NCI-H187 (cell line): Measurements from ENCODE around the gene CHST10.
"Not testable (repeated sequence)": the region's sequence is repeated elsewhere in the genome, so short reads cannot be mapped to it uniquely, and the experiment has no call there.

Experiments
- DNase-seq, 2 experiments: peaks; one replicate each; lab custom pipeline; 2025; lab: John Stamatoyannopoulos, UW

Gene CHST10, protein sequence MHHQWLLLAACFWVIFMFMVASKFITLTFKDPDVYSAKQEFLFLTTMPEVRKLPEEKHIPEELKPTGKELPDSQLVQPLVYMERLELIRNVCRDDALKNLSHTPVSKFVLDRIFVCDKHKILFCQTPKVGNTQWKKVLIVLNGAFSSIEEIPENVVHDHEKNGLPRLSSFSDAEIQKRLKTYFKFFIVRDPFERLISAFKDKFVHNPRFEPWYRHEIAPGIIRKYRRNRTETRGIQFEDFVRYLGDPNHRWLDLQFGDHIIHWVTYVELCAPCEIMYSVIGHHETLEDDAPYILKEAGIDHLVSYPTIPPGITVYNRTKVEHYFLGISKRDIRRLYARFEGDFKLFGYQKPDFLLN

DNA sequence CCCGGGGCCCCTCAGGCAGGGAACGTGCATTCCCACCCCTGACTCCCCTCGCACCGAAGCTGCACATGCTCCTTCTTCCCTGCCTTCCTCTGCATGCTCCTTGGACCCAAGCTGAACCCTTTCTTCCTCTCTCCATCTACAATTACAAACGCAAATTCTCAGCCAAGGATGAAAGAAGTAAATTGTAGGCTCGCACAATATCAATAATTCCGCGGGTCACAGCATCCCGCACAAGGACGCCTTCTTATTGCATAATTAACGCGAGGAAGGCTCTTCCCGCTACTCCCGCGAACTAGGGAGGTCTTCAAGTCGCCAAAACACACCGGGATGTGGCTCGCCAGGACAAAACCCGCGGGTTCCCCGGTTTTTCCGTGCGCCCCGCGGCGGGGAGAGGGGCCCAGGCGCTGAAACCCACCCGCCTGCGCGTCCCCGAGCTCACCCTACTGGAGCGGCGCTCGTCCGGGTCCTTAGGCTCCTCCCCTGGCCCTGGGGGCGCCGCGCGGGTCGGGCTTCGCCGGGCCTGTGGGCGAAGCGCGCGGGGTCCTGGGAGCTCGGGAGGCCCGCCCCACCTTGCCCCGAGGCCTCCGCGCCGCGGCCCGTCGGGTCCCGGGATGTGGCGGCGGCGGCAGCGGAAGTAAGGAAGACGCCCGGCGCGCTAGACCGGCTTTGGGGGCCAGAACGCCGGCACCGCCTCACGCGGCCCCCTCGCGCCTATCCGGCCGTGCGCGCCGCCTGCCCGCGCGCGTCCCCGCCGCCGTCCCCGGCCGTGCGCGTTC, at the start of gene CHST10:
CHST10 (minus strand) TSS at position 734 of the 776 bp plus-strand sequence. CDS start 10,993 bp downstream, outside the sequence.
- peak in 1 of 2 experiments; percentile 33 for DNase-seq

DNA sequence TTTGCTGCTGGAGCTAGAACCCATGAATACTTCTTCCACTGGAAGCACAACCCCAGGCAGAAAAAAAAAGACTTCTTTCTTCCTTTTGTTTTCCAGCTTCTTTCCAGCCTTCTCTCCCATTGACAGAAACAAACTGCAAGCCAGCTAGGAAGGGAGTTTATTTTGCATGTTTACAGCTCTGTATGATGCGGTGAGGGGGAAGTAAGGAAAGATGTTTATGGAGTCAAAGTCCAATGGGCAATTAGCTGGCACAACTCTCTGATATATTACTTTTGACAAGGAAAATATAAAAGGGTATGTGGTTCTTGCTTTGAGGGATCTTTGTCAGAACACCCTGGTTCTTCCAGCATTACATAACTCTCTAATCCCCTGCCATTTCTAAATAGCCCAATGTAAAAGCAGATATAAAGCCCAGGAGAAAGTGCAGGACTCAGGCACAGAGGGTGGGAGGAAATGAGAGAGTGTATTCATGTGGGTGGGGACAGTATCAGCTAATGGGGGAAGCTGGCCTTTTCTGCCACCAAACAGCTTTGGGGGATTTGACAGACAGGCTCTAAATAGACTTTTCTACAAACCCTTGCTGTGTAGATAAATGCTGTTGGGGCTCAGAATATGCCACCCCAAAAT, 43.5 kb upstream of the CHST10 start:
- no peak for DNase-seq

DNA sequence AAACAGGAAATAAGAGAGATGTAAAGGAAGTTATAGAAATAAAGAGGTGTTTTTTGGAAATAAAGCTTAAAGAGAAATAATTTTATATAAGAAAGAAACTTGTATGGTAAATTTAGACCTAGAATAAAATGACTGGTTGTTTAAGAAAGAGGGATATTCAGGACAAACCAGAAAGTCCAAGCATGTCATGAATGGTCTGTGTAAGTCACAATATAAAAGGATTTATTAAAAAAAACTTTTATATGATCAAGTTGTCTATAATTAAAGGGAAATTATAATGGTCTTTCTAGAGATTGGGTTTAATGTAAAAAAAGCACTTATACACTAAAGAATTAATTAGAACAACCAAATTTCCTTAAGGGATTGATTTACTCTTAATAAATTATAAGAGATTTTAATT, 38.9 kb upstream of the CHST10 start:
- not testable (repeated sequence) for DNase-seq

DNA sequence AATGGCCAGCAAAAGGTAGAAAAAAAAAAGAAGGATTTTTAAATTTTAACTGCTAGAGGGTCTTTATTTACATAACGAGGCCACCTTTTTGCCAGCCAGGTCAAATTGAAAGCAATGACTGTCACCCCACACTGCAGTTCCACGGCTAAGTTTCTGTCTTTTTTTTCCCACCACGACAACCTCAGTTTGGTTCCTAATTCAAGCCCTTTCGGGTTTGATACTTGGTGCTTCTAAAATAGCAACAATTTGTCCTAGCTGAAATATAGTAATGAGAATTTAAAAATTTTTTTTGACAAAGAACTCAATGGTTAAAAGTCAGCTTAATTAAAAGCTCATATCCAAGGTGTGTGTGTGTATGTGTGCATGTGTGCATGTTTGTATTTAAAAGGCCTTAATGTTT, 36.4 kb upstream of the CHST10 start:
- no peak for DNase-seq

DNA sequence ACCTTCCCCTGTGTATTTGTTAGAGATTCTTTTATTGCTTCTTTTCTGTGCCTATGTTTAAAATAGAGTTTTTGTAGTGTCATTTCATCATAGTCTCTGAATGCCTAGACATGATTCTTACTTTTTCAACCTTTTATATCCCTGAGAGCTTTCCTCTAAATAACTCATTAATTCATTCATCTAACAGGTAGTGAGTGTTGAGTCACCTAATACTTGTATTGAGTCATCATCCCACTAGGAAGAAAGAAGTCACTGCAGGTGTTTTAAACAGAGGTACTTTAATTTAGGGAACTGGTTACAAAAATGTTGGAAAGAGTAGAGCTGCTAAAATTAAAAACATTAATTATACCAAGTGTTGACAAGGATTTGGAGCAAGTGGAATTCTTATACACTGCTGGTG, 34.3 kb upstream of the CHST10 start:
- DNase-seq, result no peak

DNA sequence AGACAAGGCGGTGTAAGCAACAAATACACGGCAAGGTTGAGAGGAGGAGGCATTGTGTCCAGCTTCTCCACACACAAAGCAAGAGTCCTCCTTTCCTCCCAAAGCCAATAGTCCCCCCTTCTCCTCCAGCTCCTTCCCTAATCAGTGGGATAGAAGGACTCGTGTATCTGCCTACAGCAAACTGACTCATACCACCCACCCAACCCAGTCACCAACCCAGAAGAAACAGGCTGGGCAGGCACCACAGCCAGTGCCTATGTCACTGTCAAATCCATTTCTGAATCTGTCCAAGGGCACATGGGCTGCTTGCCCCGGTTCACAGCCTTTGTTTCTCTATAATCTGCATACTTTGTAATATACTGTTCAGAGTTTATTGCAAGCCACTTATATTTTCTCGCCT, 33.6 kb upstream of the CHST10 start:
- DNase-seq, result no peak

DNA sequence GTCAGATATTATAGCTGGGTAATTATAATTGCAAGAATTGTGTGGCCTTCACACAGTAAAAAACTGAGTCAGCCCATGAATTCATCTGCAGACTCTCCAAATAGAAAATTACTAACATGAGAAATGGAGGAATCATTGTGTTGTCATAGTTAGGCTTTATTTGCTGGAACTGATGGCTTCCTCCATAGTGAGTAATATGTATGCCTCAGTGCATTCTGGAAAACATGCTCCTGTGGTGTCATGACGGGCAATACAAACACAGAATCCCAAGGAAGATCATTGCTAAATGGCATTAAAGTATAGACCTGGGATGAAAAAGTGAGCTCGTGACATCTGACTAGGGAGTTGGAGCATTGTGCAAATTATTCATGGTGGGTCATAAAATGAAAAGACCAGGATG, 29.2 kb upstream of the CHST10 start:
- DNase-seq, result no peak

DNA sequence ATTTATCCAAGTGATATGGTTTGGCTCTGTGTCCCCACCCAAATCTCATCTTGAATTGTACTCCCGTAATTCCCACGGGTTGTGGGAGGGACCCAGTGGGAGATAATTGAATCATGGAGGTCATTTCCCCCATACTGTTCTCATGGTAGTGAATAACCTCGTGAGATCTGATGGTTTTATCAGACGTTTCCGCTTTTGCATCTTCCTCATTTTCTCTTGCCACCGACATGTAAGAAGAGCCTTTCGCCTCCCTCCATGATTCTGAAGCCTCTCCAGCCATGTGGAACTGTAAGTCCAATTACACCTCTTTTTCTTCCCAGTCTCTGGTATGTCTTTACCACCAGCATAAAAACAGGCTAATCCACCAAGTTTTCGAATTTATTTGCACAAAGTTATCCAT, 20.3 kb upstream of the CHST10 start:
- DNase-seq, result no peak

DNA sequence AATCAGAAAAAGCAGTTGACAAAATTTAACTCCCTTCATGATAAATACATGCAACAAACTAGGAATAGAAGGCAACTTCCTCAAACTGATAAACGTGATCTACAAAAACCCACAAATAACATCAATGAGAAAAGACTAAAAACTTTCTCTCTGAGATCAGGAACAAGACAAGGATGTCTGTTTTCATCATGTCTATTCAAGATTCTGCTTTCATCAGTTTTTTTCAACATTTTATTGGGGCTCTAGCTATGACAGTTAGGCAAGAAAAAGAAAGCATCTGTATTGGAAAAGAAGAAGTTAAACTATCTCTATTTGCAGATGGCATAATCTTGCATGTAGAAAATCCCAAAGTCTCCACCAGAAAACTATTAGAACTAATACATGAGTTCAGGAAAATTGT, 12.3 kb upstream of the CHST10 start:
- no peak for DNase-seq

DNA sequence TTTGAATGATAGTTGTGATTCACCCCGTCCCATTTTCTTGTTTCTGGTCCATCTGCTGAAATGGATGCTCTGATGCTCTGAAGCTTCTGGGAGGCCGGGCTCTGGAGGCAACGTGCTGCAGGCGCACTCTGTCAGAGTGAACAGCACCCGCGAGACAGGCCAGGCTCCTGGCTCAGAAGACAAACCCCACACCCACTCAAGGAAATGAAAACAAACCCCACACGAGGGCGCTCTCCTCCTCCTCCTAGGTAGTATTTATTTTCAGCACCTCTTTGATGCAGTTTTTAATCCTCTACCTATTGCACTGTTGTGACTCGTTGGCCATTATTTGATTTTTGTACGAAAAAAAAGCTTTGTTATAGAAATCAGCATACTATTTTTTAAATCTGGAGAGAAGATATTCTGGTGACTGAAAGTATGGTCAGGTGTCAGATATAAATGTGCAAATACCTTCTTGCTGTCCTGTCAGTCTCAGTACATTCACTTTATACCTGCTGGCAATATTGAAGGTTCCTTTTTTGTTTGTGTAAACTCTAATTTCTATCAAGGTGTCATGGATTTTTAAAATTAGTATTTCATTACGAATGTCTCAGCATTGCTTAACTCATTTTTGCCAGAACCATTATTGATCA, 10.3 kb upstream of the CHST10 start:
- DNase-seq, result no peak

DNA sequence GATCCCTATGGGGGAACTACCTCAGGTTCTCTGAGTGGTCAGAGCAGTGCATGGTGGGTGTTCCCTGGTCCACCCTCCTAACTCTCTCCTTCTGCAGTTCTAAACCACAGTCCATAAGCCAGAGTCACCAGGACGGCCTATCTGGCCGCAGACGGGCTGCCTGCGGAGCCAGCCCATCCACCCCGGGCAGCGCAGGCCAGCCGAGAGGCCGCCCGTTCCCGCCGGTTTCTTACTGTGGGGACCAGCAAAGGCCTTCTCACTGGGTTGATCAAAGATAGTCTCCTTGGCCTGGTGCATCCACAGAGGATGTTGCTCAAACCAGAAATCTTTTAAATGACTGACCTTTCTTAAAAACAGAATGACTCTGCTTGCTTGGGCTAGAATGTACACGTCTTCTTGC, 9.6 kb upstream of the CHST10 start:
- DNase-seq, result no peak

DNA sequence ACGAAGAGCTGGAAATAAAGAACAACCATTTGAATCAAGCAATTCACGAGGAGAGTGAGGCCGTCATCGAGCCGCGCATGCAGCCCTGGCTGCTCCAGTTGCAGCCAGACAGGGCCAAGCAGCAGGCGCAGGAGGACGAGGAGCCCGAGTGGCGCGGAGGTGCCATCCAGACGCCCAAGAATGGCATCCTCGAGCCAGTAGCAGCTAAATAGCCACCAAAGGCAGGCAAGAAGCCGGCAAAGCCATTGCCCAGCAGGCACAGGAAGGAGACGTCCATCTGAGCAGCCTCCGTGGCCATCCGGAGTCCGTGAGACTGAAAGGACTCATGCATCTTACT, 8.9 kb upstream of the CHST10 start:
- DNase-seq, result no peak

DNA sequence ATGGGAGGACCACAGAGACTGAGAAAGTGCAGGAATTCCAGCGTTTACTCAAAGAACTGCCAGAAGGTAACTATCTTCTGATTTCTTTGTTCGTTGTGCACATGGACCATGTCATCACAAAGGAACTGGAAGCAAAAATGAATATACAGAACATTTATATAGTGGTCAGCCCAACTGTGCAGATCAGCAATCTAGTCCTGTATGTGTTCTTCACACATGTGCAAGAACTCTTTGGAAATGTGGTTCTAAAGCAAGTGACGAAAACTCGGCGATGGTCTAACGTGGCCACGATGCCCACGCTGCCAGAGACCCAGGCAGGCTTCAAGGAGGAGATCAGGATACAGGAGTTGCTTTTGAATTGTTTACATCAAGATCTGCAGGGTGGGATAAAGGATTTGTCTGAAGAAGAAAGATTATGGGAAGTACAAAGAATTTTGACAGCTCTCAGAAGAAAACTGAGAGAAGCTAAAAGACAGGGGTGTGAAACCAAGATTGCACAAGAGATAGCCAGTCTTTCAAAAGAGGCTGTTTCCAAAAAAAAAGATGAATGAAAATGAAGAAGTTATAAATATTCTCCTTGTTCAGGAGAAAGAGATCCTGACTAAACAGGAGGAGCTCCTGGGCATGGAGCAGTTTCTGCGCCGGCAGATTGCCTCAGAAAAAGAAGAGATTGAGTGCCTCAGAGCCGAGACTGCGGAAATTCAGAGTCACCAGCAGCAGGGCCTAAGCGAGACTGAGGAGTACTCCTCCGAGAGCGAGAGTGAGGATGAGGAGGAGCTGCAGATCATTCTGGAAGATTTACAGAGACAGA, 8.3 kb upstream of the CHST10 start:
- DNase-seq, result no peak

DNA sequence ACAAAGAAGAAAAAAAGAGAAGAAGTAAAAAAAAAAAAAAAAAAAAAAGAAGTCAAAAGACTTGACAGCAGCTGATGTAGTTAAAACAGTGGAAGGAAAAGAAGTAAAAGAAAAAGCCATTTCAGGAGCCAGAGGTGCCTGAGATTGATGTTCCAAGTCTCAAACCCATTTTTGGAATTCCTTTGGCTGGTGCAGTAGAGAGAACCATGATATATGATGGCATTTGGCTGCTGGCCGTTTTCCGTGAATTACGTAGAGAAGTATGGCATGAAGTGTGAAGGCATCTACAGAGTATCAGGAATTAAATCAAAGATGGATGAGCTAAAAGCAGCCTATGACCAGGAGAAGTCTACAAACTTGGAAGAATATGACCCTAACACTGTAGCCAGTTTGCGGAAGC, 7.6 kb upstream of the CHST10 start:
- DNase-seq, result no peak

DNA sequence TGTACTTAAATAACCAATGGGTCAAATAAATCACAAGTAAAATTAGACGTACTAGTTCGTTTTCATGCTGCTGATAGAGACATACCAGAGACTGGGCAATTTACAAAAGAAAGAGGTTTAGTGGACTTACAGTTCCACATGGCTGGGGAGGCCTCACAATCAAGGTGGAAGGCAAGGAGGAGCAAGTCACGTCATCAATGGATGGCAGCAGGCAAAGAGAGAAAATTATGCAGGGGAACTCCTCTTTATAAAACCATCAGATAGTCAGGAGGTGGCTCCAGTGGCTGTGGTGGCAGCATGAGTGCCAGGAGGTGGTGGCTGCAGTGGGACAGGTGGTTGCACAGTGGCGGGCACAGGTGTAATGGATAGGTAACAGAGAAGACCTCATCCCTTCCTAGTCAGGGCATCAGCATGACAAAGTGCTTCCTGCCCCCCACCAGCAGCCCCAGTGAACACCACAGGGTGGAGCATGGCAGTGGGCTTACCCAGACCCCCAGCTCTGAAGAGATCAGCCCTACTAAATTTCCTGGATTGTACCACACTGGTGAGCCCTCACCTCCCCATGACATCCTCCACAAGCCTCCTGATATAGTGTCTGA, 6.9 kb upstream of the CHST10 start:
- no peak for DNase-seq

DNA sequence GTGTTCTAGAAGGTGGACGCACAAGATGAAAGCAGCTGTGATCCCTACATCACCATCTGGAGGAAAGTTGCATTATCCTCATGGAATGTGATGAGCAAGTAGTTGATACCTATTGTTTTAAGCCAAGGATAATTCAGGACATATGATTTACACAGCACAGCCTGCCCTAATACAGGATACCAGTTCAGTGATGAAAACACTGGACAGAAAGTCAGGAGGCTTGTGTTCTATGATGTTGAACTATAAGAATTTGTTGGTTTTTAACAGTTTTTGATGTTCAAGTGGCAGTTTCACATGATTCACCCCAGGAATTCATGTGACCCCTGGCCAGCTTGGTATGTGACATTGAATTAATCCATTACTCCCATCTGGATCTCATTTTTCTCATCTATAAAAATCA, 6.2 kb upstream of the CHST10 start:
- DNase-seq, result no peak

DNA sequence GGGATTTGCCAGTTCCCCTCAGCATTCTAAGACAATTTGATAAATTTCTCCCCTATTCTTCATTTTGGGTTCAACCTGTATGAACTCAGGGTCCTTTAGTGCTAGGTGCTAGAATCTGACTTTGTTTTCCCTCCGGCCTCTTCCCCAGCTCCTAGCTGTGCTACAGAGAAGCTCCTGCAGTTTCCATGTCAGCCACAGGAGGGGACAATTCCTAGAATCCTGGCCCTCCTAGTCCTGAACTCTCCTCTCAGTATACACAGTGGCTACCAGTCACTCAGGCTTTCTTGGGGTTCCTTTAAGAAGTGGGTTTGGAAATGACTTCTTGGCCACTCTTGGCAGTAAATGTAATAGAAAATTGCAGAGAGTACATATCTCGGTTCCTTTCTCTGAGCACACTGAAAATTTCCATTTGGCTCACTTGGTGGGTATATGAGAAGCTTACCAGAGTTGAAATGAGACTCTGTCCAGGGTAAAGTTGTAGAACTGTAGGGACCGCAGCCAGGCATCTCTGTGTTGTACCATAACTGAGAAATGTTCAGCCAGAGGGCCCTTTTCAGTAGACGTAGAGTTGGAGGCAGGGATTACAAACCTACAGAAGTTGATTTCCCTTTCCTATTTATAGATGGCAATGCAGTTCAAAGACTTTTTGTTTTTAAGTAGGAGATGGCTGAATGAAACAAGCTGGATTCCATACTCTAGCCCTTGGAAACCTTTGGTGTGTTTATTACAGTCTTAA, 5.0 kb upstream of the CHST10 start:
- no peak for DNase-seq

DNA sequence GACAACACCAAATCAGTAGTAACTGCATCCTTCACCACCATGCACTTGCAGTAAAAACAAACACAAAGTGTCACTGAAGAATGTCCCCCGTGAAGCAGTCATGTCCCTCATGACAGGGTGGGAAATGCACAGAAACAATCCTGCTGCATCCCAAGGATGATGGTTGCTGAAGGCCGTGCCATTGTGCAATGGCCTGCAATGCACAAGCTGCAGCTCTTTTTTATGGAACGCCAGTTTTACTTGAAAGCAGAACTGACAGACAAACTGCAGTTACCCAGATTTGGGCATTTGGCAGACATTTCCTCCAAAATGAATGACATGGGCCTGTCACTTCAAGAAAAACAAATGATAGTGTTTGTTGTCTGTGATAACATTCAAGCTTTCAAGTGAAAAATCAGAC, 2.4 kb upstream of the CHST10 start:
- DNase-seq, result no peak

DNA sequence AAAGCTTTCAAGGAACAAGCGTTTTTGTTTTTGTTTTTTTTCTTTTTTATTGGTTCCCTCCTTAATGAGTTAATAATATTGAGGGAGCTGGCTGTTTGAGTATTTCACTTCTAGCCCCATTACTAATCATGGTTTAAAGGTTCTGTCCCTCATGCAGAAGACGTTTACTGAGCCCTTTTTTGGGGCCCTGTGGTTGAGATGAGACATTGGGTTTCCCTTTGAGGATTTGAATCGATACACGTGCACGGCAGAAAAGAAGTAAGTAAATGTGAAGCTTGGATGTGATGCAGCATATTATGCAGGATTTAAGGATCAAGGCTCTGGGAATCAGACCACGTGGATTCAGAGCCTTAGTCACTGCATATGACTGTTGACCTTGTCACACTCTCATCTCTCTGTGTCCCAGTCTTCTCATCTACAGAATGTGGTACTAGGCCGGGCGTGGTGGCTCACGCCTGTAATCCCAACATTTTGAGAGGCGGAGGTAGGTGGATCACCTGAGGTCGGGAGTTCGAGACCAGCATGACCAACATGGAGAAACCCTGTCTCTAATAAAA, 1.0 kb upstream of the CHST10 start:
- no peak for DNase-seq

DNA sequence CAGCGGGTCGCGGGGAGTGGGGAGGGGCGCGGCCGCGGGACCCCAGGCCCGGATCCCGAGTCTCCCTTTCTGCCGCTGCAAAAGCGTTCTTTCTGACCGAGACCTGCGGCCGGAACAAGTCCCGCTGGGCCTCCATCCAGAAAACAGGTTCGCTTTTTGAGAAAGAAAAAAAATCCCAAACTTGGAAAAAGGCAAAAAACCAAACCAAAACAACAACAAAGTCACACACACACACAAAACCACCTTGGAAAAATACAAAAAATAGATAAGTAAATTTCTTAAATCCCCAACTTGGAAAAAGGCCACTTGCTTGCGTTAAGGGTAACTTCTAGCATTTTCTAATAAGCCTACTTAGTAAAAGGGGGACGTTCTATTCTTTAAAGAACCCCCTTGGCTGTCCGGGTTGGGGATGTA, 250 bp upstream of the CHST10 start:
- no peak for DNase-seq
